OCI-LY3 (cell line): ENCODE results near the gene TSPAN11.

Experiments
- CTCF ChIP-seq: fragments of 200-600, 300-600 bp; sonication (generic); IDR thresholded peaks from 2 replicates; pipeline ENCODE4 v1.5.1; 2014; ENCODE audit warnings: antibody characterized with exemption, low read length, low read depth
- EZH2phosphoT487 ChIP-seq: fragments of 200-600 bp; shearing (Covaris generic); IDR thresholded peaks from 2 replicates; pipeline ENCODE4 v1.6.1; 2018; ENCODE audit warnings: antibody characterized with exemption, mixed run types, low read depth

GRCh38 chr12:30962047-30962446 lies 35.5 kb downstream of the TSPAN11 start:
- TF ChIP-seq CTCF (no peak), EZH2phosphoT487 (no peak)
